ENCODE results near the gene HAAO. TPM values are rescaled to one million over a fixed set of nuclear protein-coding genes. Genes with fewer than 3 reads are reported as not detected.
"Not testable (repeated sequence)": the region's sequence is repeated elsewhere in the genome, so short reads cannot be mapped to it uniquely, and the experiment has no call there.

The HAAO gene
- total RNA-seq, 1 donor from 2014 or later = 1.1 TPM

GRCh38 chr2:42736598-42737322 lies 55.6 kb downstream of the HAAO start:
- Histone ChIP-seq H3K27me3 (ENCODE audit: insufficient read depth, low read length) (no peaks in the 10 kb centered on the region), H3K27ac (ENCODE audit: low read depth, low read length) (no peak overlapping the region), H3K4me2 (ENCODE audit: low read length) (no peak overlapping the region), H3K9me3 (ENCODE audit: insufficient read depth, low read depth, low read length) (peaks cover 6% of the 10 kb centered on the region), H3K4me3 (ENCODE audit: insufficient read depth, low read depth, low read length) (no peak overlapping the region), H2AFZ (ENCODE audit: low read depth, low read length) (no peak overlapping the region), H3K9ac (ENCODE audit: low read length) (no peak overlapping the region), H4K20me1 (ENCODE audit: insufficient read depth, low read length) (no peaks in the 10 kb centered on the region), H3K4me1 (ENCODE audit: insufficient read depth, low read length) (no peaks in the 10 kb centered on the region), H3K36me3 (ENCODE audit: insufficient read depth, low read length) (no peaks in the 10 kb centered on the region), H3K79me2 (ENCODE audit: insufficient read depth, low read length) (no peaks in the 10 kb centered on the region)
- Mint-ChIP-seq H3K4me3 (ENCODE audit: unreplicated experiment) (no peak overlapping the region), H3K36me3 (ENCODE audit: low read depth, unreplicated experiment) (peaks cover 47% of the 10 kb centered on the region), H3K27me3 (ENCODE audit: low read depth, unreplicated experiment) (no peaks in the 10 kb centered on the region), H3K9me3 (ENCODE audit: unreplicated experiment) (peaks cover 12% of the 10 kb centered on the region), H3K4me1 (ENCODE audit: low read depth, unreplicated experiment) (no peaks in the 10 kb centered on the region), H3K27ac (ENCODE audit: unreplicated experiment) (no peak overlapping the region)
- DNase-seq (ENCODE audit: low read depth) (no peak), FAIRE-seq (no peak)
- TF ChIP-seq CTCF (IDR thresholded peaks at IDR 0.05; ENCODE audit: insufficient read depth, low read depth, low read length) = no peak
- TF ChIP-seq EZH2 (IDR thresholded peaks at IDR 0.05; ENCODE audit: insufficient read depth, low read length) = no peak

GRCh38 chr2:42733852-42734251 lies 58.5 kb downstream of the HAAO start:
- Mint-ChIP-seq H3K36me3 (ENCODE audit: low read depth, unreplicated experiment) (peaks cover 45% of the 10 kb centered on the region), H3K27me3 (ENCODE audit: low read depth, unreplicated experiment) (no peaks in the 10 kb centered on the region), H3K27ac (ENCODE audit: unreplicated experiment) (no peak overlapping the region), H3K4me3 (ENCODE audit: unreplicated experiment) (no peak overlapping the region), H3K9me3 (ENCODE audit: unreplicated experiment) (peaks cover 10% of the 10 kb centered on the region), H3K4me1 (ENCODE audit: low read depth, unreplicated experiment) (no peaks in the 10 kb centered on the region)
- DNase-seq (ENCODE audit: low read depth) (no peak), FAIRE-seq (no peak)
- Histone ChIP-seq H2AFZ (ENCODE audit: low read depth, low read length) (no peak overlapping the region), H3K9me3 (ENCODE audit: insufficient read depth, low read depth, low read length) (peaks cover 6% of the 10 kb centered on the region), H3K36me3 (ENCODE audit: insufficient read depth, low read length) (no peaks in the 10 kb centered on the region), H4K20me1 (ENCODE audit: insufficient read depth, low read length) (no peaks in the 10 kb centered on the region), H3K9ac (ENCODE audit: low read length) (no peak overlapping the region), H3K27me3 (ENCODE audit: insufficient read depth, low read length) (no peaks in the 10 kb centered on the region), H3K4me2 (ENCODE audit: low read length) (no peak overlapping the region), H3K4me1 (ENCODE audit: insufficient read depth, low read length) (no peaks in the 10 kb centered on the region), H3K27ac (ENCODE audit: low read depth, low read length) (no peak overlapping the region), H3K79me2 (ENCODE audit: insufficient read depth, low read length) (no peaks in the 10 kb centered on the region), H3K4me3 (ENCODE audit: insufficient read depth, low read depth, low read length) (no peak overlapping the region)
- no peak for TF ChIP-seq CTCF (IDR thresholded peaks at IDR 0.05; ENCODE audit: insufficient read depth, low read depth, low read length)
- no peak for TF ChIP-seq EZH2 (IDR thresholded peaks at IDR 0.05; ENCODE audit: insufficient read depth, low read length)

- not testable (repeated sequence) for H3K9ac ChIP-seq (ENCODE audit: low read length); H3K27me3 ChIP-seq (ENCODE audit: insufficient read depth, low read length); H3K27ac ChIP-seq (ENCODE audit: low read depth, low read length); H3K4me1 Mint-ChIP-seq (ENCODE audit: low read depth, unreplicated experiment); FAIRE-seq; H2AFZ ChIP-seq (ENCODE audit: low read depth, low read length); H4K20me1 ChIP-seq (ENCODE audit: insufficient read depth, low read length); H3K27ac Mint-ChIP-seq (ENCODE audit: unreplicated experiment); H3K4me3 ChIP-seq (ENCODE audit: insufficient read depth, low read depth, low read length); H3K4me2 ChIP-seq (ENCODE audit: low read length); H3K36me3 ChIP-seq (ENCODE audit: insufficient read depth, low read length); DNase-seq (ENCODE audit: low read depth); H3K79me2 ChIP-seq (ENCODE audit: insufficient read depth, low read length); H3K27me3 Mint-ChIP-seq (ENCODE audit: low read depth, unreplicated experiment); H3K9me3 Mint-ChIP-seq (ENCODE audit: unreplicated experiment); H3K4me1 ChIP-seq (ENCODE audit: insufficient read depth, low read length); H3K9me3 ChIP-seq (ENCODE audit: insufficient read depth, low read depth, low read length); H3K4me3 Mint-ChIP-seq (ENCODE audit: unreplicated experiment)
- peaks cover 37% of the 10 kb centered on the region for H3K36me3 Mint-ChIP-seq (ENCODE audit: low read depth, unreplicated experiment)
These were observed 61.1 kb downstream of the HAAO start for GRCh38 chr2:42731316-42731715.
